Stimulated activated CD4-positive, alpha-beta T cell treated with anti-CD3 and anti-CD28 coated beads, Interleukin-4, amount 100 ng/mL, for 4 hours (primary cell): ENCODE measurements around the gene ARPC1A.
"Not testable (repeated sequence)": the region's sequence is repeated elsewhere in the genome, so short reads cannot be mapped to it uniquely, and the experiment has no call there.

Source experiments
- DNase-seq, 2 experiments: peaks; one replicate each; pipeline ENCODE4 v3.0.0-alpha.2; 2020

ARPC1A gene

DNA sequence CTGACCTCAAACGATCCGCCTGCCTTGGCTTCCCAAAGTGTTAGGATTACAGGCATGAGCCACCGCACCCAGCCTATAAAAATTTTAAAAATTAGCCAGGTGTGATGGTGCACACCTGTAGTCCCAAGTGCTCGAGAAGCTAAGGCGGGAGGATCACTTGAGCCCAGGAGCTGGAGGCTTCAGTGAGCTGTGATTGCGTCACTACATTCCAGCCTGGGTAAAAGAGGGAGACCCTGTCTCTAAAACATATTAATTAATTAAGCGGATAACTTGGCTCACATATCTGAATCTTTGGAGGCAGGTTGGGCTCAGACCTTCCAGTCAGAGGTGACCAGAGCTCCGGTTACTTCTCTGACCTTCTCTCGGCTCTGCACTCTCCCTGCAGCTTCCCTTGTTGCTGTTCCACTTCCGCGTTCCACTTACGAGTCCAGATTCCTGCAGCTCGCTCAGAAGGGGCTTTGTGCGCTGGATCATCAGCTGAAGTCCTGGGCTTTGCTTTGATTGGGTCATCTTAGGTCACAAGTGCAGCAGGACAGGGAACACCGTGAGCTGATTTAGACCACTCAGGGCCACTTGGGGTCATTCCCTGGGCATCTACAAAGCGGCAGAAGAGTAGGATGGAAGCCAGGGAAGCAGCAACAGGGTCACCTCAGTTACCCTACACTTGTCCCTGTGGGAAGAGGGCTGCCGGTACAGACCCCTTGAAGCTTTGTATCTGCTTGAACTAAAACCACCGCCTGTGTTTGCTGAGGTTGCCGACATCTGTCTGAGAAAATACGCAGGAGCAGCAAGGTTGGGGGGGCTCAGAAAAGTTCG is 46.8 kb downstream of the ARPC1A start:
- no peak for DNase-seq

DNA sequence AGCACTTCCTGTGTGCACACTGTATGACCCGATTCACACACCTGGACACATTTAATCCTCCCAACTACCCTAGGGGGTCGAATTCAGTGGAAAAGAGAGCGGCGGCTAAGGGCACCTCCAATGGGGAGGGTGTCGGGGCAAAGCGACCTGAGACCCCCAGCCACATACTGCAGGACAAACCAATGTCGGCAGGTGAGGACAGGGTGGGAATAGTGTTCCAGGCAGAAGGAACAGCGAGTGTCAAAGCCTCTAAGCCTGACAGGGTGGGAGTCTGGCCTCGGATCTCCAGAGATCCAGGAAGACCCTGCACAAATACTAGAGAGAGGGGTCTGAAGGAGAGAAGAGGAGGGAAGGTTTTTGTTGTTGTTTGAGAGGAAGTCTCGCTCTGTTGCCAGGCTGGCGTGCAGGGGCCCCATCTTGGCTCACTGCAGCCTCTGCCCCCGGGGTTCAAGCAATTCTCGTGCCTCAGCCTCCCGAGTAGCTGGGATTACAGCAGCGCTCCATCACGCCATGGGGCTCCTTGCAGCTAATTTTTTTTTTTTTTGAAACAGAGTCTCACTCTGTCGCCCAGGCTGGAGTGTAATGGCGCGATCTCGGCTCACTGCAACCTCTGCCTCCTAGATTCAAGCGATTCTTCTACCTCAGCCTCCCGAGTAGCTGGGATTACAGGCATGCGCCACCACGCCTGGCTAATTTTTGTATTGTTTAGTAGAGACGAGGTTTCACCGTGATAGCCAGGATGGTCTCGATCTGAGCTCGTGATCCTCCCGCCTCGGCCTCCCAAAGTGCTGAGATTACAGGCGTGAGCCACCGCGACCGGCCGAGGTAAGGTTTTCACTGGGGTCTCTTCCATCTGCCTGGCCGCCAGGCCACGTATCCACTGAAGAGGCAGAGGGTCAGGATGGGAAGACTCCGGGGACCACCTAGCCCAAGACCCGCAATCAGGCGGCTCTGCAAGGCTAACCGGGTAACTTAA is 47.7 kb downstream of the ARPC1A start:
- DNase-seq: no peak

DNA sequence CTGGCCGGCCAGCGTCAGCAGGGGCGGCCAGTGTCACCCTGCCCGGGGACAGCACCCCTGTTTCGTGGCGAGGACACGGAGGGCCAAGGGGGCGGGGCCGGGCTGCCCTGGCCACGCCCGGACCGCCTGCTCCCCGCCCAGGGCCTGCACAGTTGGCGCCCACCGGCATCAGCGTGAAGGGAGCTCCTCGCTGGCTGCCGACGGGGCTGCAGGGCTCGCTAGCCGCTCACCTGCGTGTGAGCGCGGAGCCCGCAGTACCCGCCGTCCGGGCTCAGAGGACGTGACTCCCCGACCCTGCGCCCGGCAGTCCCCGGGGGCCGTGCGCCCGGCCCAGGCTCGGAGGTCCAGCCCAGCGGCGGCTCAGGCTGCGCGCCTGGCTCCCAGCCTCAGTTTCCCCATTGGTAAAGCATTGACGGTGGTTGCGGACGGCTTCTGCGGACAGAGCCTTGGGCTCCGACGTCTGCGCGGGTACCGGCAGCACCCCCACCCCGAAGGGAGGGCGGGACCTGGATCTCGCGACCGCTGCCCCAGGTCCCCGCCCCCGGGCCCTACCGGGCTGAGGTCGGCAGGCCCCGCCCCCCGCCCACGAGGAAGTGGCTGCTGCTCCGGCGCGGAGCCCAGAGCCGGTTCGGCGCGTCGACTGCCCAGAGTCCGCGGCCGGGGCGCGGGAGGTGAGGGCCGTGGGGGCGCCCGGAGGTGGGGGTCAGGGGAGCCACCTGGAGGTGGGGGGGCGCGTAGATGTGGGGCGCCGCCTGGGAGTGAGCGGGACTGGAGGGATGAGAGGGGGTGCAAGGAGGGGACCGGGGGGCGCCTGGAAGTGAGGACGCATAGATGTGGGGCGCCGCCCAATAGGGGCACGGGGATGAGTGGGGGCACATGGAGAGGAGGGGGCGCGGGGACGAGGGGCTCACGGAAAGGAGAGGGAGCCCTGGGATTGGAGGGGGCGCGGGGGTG is 48.7 kb downstream of the ARPC1A start, which contains the start of gene ARPC1B:
Gene ARPC1B (plus strand): TSS at position 620 of the 954 bp plus-strand sequence. CDS start 10,985 bp downstream, outside the sequence.
- peak; percentile 85 to 89 for DNase-seq

DNA sequence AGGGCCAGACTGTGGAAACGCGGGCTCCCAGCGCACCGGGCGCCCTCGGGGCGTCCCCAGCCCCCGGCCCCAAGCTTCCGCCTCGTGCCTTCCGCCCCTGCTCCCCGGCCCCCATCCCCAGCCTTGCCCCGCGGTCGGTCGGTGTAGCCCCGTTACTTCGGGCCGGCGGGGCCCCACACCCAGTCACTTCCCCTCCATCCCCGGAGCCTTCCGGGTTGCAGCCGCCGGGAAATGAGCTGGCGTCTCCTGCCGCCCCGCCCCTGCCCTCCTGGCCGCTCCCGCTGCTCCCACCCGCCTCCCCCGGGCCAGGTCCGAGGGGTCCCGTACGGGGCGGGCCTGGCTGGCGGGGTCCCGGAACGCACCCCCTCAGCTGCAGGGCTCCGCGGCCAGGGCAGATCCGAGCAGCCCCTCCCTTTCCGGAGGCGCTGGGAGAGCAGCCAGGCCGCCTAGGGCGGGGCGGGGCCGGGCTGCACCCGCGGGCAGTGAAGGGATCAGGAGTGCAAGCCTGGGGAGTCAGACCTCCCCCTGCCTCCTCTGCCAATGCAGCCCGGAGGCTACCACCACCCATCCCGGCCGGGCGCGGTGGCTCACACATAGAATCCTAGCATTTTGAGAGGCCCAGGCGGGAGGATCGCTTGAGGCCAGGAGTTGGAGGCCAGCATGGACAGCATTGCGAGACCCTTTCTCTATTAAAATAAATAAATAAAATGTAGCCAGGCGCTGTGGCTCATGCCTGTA is 49.5 kb downstream of the ARPC1A start:
- DNase-seq: peak; percentile 42 to 62

DNA sequence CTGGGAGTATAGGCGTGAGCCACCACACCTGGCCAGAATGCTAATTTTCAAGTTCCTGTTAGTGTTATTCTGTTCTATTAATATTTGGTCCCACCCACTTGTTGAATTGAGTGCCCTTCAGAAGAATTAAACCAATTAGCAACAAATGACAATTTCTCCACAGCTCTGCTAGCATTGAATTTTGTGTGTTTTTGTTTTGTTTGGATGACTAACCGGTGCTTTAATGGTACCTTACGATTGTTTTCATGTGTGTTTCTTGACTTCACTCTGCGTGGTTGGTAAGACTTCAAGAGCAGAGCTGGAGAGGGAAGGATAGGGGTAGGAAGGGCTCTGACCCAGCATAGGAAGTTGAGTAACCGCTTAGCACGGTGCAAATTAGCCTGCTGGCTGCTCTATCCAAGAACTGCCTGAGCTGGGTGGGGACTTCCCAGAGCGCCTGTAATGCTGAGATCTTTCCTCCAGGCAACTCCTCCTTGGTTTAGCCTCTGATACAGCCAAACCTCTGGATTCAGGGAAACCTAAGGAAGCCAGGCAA is 53.4 kb downstream of the ARPC1A start:
- peak in 1 of 2 experiments; percentile 54 for DNase-seq

DNA sequence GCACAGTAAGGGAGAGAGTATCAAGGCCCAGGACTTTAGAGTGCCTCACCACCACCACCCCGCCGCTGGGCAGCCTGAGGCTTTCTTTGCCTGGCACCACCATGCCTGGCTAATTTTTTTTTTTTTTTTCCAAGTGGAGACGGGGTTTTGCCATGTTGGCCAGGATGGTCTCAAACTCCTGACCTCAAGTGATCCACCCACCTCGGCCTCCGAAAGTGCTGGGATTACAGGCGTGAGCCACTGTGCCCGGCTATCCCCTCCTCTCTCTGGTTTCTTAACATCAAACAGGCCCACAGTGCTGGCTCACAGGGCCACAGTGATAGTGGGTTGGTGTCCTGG is 54.0 kb downstream of the ARPC1A start:
- not testable (repeated sequence) for DNase-seq

DNA sequence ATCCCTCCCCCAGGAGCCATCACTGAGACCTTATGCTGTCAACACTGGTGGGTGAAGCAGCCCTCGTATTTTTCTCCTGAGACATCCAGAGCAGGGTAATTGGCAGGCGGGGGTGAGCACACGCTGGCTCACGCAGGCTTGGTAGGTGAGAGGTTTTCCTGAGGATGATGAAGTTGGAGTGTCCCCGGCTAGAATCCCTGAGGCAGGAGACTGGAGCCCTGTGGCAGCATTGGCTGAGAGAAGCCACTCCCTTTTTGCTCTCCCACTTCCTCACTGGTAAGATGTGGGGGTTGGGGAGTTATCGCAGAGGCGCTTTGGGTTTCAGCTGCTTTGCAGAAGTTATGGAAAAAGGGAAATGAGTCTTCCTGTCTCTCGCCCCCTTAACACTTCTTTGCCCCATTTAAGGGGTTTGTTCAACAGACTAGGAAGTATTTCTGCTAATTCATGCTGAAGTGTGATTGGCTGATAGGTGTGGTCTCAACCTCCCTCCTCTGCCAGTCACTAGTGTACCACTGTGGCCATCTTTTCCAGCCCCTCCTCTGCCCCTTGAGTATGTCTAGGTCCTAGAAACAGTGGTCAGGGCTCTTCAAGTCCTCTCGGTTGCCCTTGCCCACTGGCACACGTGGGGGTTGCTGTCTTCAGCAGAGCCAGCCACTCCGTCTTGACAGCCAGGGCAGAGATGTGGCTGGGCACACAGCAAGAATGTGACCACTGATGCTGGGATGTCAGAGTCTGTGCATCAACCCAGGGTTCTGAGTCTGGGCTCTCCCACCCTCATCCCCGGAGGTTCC is 54.5 kb downstream of the ARPC1A start:
- DNase-seq: peak in 1 of 2 experiments; percentile 22

DNA sequence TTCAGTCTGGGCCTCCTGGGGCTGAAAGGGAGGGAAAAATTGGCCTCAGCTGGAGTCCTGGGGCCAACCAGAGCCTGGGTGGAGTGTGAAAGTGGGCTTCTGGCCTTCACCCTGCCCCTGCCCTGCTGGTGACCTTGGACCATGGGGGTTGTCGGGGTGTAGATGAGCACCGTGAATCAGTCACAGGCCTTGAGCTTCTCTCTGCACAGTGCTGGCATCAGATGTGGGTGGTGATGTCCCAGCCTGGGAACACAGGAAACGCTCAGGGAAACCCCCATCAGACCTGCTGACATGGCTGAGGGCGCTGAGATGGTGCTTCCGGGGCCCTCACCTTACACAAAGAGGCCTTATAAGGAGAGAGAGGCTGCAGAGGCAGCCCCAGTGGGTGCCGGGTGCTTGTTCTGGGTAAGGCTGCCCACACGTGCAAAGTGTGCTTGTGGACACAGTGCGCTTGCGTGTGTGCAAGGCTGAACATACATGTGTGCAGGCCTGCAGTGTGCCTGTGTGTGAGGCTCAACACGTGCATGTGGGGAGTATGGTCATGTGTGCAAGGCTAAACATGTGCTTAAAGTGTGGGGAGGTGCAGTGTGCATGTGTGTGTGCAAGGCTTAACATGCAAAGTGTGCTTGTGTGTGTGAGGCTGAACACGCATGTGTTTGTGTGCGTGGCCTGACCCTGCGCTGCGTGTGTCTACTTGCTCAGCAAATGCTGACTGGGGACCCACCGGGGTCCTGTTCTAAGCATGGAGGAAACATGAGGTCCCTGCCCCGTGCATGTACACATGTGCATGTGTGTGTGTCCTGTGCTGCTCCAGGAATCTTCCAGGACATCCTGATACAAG is 55.3 kb downstream of the ARPC1A start:
- peak; percentile 77 to 94 for DNase-seq

DNA sequence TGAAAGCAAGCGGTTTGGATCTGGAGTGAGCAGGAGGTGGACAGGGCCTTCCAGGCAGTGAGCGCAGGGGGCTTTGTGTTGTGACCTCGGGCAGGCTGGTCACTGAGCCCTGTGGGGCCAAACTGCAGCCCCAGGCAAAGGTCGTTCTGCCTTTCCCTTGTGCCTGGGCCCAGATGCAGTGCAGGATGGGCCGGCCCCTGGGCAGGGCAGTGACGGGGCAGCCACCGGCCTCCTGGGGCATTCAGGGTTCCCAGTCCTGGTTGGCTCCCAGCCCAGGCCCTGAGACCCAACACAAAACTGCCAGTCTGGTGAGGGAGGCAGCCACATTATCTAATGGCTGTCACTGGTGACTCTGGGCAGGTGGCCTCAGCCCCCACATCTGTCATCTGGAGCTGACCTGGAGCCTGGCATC is 56.0 kb downstream of the ARPC1A start:
- no peak for DNase-seq

DNA sequence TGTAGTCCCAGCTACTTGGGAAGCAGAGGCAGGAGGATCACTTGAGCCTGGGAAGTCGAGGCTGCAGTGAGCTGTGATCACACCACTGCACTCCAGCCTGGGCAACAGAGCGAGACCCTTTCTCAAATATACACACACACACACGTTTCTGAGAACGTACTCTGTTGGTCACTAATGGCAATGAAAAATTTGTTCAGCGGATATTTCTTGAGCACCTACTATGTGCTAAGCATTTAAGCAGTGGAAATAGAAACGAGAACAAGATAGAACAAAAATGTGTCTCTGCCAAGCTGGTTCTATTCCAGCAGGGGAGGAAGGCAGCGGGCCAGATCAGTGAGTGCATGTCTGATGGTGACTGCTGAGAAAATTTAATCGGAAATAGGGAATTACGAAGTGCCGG is 57.5 kb downstream of the ARPC1A start:
- DNase-seq: no peak

DNA sequence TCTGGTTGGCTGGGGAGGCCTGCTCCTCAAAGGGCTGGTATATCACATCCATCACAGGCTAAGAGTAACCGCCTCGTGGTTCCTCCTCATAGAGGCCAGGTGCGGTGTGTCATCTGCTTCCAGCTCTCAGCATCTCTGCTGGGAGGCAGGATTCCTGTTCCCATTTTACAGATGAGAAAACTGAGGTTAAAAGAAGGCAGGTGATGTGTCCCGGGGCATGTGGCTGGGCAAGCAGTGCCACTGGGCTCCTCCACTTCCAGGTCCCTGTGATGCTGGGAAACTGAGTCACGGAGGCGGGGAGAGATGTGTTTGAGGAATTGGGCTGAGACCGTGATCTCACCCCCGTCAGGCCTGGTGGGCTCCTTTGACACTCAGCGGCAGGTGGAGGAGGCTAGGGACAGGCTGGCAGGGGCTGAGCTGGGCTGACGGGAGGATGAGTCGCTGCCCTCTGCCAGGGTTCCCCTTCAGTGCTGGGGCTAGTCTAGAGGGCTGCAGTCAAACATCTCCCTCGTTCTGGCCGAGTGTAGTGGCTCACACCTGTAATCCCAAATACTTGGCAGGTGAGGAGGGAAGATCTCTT is 58.2 kb downstream of the ARPC1A start:
- no peak for DNase-seq

DNA sequence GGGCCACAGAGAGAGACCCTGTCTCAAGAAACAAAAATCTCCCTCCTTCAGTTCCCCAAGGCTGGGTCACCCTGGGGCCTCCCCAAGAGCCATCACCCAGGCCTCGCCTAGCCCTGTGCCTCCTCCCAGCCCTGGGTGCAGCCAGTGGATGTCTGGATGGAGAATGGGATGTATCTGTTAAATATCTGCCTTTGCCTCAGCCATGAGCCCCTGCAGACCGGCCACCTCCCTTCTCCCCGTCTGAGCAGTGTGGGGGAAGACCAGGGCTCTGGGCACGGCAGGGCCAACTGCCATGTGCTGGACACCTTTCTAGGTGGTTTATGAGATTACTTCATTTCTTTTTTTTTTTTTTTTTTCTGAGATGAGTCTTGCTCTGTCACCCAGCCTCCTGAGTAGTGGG is 58.8 kb downstream of the ARPC1A start:
- no peak for DNase-seq

DNA sequence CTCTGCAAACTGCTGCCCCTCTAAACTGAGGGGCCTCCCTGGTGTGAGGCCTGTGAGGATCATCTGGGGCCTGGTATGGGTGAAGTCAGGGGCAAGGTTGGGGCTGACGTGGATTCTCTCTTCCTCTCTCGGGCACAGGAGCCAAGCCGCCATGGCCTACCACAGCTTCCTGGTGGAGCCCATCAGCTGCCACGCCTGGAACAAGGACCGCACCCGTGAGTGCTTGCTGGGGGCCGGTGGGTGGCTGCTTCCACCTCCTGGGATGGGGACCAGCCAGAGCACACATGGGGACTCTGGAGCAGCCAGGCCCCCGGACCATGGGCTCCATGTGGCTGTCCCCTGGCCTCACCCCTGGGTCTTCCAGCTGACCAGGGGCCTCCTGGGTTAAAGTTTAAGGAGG is 59.9 kb downstream of the ARPC1A start:
- no peak for DNase-seq

DNA sequence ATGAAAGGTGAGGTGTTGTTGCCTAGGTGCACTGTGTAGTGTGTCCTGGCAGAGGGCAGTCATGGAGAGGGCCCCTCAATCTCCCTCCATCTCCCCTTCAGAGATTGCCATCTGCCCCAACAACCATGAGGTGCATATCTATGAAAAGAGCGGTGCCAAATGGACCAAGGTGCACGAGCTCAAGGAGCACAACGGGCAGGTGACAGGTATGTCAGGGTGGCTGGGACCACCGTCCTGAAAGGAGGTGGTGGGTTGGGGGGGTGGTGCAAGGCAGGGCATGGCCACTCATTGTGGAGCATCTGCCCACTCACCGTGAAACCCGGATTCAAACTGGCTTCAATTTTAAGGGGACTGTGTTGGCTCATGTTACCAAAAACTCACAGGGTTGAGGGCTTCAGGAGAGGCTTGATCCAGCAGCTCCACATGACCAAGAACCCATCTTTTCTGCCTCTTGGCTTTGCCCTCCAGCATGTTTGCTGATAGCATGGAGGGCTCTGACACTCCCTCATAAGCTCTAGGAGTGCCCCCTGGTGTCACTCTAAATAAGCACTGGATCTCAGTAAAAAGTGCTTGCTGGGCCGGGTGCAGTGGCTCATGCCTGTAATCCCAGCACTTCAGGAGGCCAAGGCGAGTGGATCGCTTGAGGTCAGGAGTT is 61.0 kb downstream of the ARPC1A start:
- peak in 1 of 2 experiments; percentile 30 for DNase-seq

DNA sequence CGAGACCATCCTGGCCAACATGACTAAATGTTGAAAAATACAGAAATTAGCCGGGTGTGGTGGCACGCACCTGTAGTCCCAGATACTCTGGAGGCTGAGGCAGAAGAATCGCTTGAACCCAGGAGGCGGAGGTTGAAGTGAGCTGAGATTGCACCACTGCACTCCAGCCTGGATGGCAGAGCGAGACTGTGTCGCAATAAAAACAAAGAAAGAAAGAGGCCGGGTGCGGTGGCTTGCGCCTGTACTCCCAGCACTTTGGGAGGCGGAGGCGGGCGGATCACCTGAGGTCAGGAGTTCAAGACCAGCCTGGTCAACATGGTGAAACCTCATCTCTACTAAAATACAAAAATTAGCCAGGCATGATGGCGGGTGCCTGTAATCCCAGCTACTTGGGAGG is 61.5 kb downstream of the ARPC1A start:
- DNase-seq: not testable (repeated sequence)

DNA sequence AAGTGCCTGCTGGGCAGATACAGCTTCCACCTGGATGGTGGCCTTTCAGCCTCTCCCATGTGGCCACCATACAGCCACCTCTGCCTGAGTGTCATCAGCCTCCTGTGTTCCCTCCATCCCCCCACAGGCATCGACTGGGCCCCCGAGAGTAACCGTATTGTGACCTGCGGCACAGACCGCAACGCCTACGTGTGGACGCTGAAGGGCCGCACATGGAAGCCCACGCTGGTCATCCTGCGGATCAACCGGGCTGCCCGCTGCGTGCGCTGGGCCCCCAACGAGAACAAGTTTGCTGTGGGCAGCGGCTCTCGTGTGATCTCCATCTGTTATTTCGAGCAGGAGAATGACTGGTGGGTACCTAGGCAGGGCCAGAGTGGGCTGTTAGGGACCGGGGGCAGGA is 62.2 kb downstream of the ARPC1A start:
- DNase-seq: no peak

DNA sequence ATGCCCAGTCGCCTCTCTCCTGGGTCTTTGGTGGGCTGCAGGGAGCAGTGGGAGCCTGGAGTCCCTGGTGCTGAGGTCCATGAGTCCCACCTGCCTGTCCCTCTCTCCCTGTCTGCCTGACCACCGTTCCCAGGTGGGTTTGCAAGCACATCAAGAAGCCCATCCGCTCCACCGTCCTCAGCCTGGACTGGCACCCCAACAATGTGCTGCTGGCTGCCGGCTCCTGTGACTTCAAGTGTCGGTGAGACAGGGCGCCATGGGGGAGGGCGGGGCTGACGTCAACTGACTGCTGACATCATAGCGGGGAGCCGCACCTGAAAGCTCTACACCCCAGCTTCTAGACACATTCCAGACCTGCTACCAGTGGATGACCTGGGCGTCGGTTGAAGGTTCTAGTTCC is 64.1 kb downstream of the ARPC1A start:
- no peak for DNase-seq

DNA sequence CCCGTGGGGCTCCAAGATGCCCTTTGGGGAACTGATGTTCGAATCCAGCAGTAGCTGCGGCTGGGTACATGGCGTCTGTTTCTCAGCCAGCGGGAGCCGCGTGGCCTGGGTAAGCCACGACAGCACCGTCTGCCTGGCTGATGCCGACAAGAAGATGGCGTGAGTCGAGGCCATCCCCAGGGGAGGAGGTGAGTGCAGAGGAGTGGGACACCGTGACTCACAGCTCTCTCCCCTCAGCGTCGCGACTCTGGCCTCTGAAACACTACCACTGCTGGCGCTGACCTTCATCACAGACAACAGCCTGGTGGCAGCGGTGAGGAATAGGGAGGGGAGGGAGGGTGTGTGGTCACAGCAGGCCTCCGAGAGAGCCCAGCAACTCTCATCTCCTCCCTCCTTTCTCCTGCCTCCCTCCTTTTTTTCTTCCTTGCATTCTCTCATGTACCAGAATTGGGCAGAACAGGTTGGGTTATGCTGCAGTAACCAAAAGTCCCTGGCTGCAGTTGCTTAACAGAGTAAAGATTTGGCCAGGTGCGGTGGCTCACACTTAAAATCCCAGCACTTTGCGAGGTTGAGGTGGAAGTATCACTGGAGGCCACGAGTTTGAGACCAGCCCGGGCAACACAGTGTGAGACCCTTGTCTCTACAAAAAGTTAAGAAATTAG is 65.4 kb downstream of the ARPC1A start:
- no peak for DNase-seq
